Measurements from ENCODE around the gene HBZ. TPM values are rescaled to one million over a fixed set of nuclear protein-coding genes. Genes with fewer than 3 reads are reported as not detected.

Gene HBZ
- total and polyA plus RNA-seq, 2 of the 8 experiments (the other 6 are each of a cell fraction or from before 2014, with no cell fraction given): 0.12 TPM; not detected in 1

DNA sequence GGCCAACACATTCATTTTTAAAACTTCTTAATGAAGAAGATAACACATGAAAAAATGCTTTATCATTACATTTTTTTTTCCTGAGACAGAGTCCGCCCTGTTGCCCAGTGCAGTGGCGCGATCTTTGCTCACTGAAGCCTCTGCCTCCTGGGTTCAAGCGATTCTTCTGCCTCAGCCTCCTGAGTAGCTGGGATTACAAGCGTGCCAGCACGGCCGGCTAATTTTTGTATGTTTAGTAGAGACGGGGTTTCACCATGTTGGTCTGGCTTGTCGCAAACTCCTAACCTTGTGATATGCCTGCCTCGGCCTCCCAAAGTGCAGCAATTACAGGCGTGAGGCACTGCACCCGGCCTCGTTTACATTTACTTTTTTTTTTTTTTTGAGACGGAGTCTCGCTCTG lies 41.0 kb downstream of the HBZ start:
- no peak overlapping the region for H2BK20ac ChIP-seq (ENCODE audit: low read length)
- POLR2A ChIA-PET (ENCODE audit: partially characterized antibody): interaction anchor here (1.1 to 34.3 kb wide), 3 partner anchors 8 to 90 kb away, joined by 3 to 348 read pairs (median 6); partner anchors contain the start of genes LUC7L and PDIA2
- FAIRE-seq (no peak), DNase-seq (ENCODE audit: low read depth in 1 of 2, low spot score in 2 of 2) (no peak)
- H3K79me2 ChIP-seq (ENCODE audit: control insufficient read depth in 1 of 2, insufficient read depth in 2 of 2, low read length in 2 of 2): no peaks in the 10 kb centered on the region; a peak in 1 of 4 replicates
- TF ChIP-seq KDM4A (IDR thresholded peaks at IDR 0.05; ENCODE audit: low read depth, low read length, severe bottlenecking): no peak
- TF ChIP-seq, protein P1, sequence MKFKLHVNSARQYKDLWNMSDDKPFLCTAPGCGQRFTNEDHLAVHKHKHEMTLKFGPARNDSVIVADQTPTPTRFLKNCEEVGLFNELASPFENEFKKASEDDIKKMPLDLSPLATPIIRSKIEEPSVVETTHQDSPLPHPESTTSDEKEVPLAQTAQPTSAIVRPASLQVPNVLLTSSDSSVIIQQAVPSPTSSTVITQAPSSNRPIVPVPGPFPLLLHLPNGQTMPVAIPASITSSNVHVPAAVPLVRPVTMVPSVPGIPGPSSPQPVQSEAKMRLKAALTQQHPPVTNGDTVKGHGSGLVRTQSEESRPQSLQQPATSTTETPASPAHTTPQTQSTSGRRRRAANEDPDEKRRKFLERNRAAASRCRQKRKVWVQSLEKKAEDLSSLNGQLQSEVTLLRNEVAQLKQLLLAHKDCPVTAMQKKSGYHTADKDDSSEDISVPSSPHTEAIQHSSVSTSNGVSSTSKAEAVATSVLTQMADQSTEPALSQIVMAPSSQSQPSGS (IDR thresholded peaks at IDR 0.05; ENCODE audit: low read length): no peak
- TF ChIP-seq MAFK (IDR thresholded peaks at IDR 0.05; ENCODE audit: low read depth, low read length): no peak
- no peak for TF ChIP-seq POU5F1 (IDR thresholded peaks at IDR 0.05; ENCODE audit: low read depth, low read length)
- H2AK5ac ChIP-seq (ENCODE audit: low read depth, low read length): no peak overlapping the region
- no peak overlapping the region for H2BK15ac ChIP-seq (ENCODE audit: low read length)
- H2AFZ ChIP-seq (ENCODE audit: low read length): no peak overlapping the region
- no peak overlapping the region for H2BK120ac ChIP-seq (replicated peaks; ENCODE audit: low read depth, low read length)
- H2BK5ac ChIP-seq (ENCODE audit: low read depth, low read length): no peak overlapping the region
- CTCF ChIA-PET (ENCODE audit: partially characterized antibody): interaction anchor here (0.6 to 1.6 kb wide), 4 partner anchors 12 to 128 kb away, joined by 3 to 4 read pairs (median 4); no protein-coding TSS in a partner anchor
- H3K56ac ChIP-seq (replicated peaks; ENCODE audit: insufficient read length, low read depth, low read length): no peak overlapping the region
- H3K4me3 ChIP-seq (ENCODE audit: extremely low read depth in 1 of 4, insufficient read depth in 2 of 4, low read depth in 3 of 4, low read length in 4 of 4): no peak overlapping the region
- H4K8ac ChIP-seq (ENCODE audit: extremely low read depth, insufficient read depth, low read length): no peak overlapping the region
- peaks cover 4% of the 10 kb centered on the region; the same call in 1 of the 2 replicates for H3K79me1 ChIP-seq (ENCODE audit: low read depth, low read length)
- H3K18ac ChIP-seq (ENCODE audit: extremely low read depth, low read length): no peak overlapping the region
- H3K9ac ChIP-seq (replicated peaks in 1 of 4; ENCODE audit: extremely low read depth in 1 of 4, low read depth in 3 of 4, low read length in 3 of 4): no peak overlapping the region
- H4K20me1 ChIP-seq (replicated peaks in 1 of 2; ENCODE audit: control insufficient read depth in 1 of 2, insufficient read depth in 2 of 2, low read length in 2 of 2): peaks cover 2 to 20% of the 10 kb centered on the region in 2 experiments
- no peaks in the 10 kb centered on the region for H3K9me3 ChIP-seq (ENCODE audit: insufficient read depth in 2 of 2, low read depth in 1 of 2, low read length in 1 of 2)
- no peak overlapping the region for H3K27ac ChIP-seq (ENCODE audit: low read depth, low read length)
- H3K23me2 ChIP-seq (ENCODE audit: low read depth, low read length): no peaks in the 10 kb centered on the region
- H2BK12ac ChIP-seq (ENCODE audit: low read depth, low read length): no peak overlapping the region
- peaks cover 43 to 94% (median 71%) of the 10 kb centered on the region in 4 experiments for H3K36me3 ChIP-seq (ENCODE audit: control insufficient read depth in 2 of 4, insufficient read depth in 4 of 4, low read length in 3 of 4)
- H4K91ac ChIP-seq (replicated peaks; ENCODE audit: insufficient read length, low read length): no peak overlapping the region
- no peak overlapping the region for H4K5ac ChIP-seq (ENCODE audit: insufficient read length, low read depth, low read length)
- WGBS, 2 experiments (ENCODE audit: extremely low coverage in 1 of 2, insufficient coverage in 1 of 2, insufficient read length in 1 of 2, insufficient replicate concordance in 2 of 2, low coverage in 1 of 2, low lambda C conversion rate in 2 of 2, missing lambda C conversion rate in 1 of 2): 97% methylated on average over 13 of the region's 15 CpGs; no CpG with 5 or more reads in 1 of the 2 experiments
- no peak overlapping the region for H3K14ac ChIP-seq (ENCODE audit: insufficient read length)
- no peak overlapping the region for H3K23ac ChIP-seq (ENCODE audit: insufficient read length)
- H3K27me3 ChIP-seq (replicated peaks in 1 of 4; ENCODE audit: control insufficient read depth in 3 of 4, extremely low read depth in 1 of 4, insufficient read depth in 3 of 4, low read length in 3 of 4): no peaks in the 10 kb centered on the region
- no peaks in the 10 kb centered on the region for H3K4me1 ChIP-seq (replicated peaks in 1 of 4; ENCODE audit: control insufficient read depth in 3 of 4, insufficient read depth in 4 of 4, low read length in 3 of 4)
- no peak overlapping the region for H3K4ac ChIP-seq (replicated peaks; ENCODE audit: insufficient read length, low read depth, low read length)
- no peak overlapping the region for H3K4me2 ChIP-seq (ENCODE audit: insufficient read depth in 1 of 2, low read depth in 2 of 2, low read length in 2 of 2)
